Immature natural killer cell (primary cell): ENCODE results near the gene KIF3C. TPM values are rescaled to one million over a fixed set of nuclear protein-coding genes. Genes with fewer than 3 reads are reported as not detected.
"Not testable (repeated sequence)": the region's sequence is repeated elsewhere in the genome, so short reads cannot be mapped to it uniquely, and the experiment has no call there.

ENCODE experiments used
- DNase-seq, 3 donors: peaks; one replicate each; pipeline ENCODE4 v3.0.0; 2022; ENCODE audit warnings: mixed read lengths in 1 of 3
- H3K27ac Mint-ChIP-seq, 6 donors: one replicate each; pipeline ENCODE4 v1.8.0; 2020; ENCODE audit warnings: mixed read lengths in 6 of 6, mild to moderate bottlenecking in 5 of 6, inconsistent platforms in 4 of 6, moderate library complexity in 3 of 6
- H3K27me3 Mint-ChIP-seq, 3 donors: one replicate each; pipeline ENCODE4 v1.8.0; 2020 to 2021; ENCODE audit warnings: low read depth in 3 of 3, mild to moderate bottlenecking in 3 of 3, mixed read lengths in 3 of 3, moderate library complexity in 3 of 3, inconsistent platforms in 1 of 3
- H3K36me3 Mint-ChIP-seq, 3 donors: one replicate each; pipeline ENCODE4 v1.8.0; 2020; ENCODE audit warnings: mixed read lengths in 3 of 3, inconsistent platforms in 2 of 3, mild to moderate bottlenecking in 2 of 3
- H3K4me1 Mint-ChIP-seq, 2 donors: one replicate each; pipeline ENCODE4 v1.8.0; 2020; ENCODE audit warnings: inconsistent platforms in 2 of 2, mild to moderate bottlenecking in 2 of 2, mixed read lengths in 2 of 2, moderate library complexity in 1 of 2
- H3K4me3 Mint-ChIP-seq, 5 donors: one replicate each; pipeline ENCODE4 v1.8.0; 2020; ENCODE audit warnings: mild to moderate bottlenecking in 5 of 5, mixed read lengths in 5 of 5, inconsistent platforms in 3 of 5, moderate library complexity in 3 of 5
- H3K9me3 Mint-ChIP-seq, 6 donors: one replicate each; pipeline ENCODE4 v1.8.0; 2020; ENCODE audit warnings: mild to moderate bottlenecking in 6 of 6, mixed read lengths in 6 of 6, inconsistent platforms in 4 of 6, moderate library complexity in 3 of 6
- polyA plus RNA-seq, 3 donors: library from polyadenylated mRNA; unstranded; fragments of 300-500 nt; fragmentation: Illumina TruSeq; gene quantifications; one replicate each; pipeline ENCODE4 v1.2.3, GENCODE V29; 2021

KIF3C gene
- polyA plus RNA-seq: 1 to 10 TPM in 2 of 3 donors, not detected in 1; 1.6 to 2.5 TPM

GRCh38 chr2:25982273-25982967 lies at the start of gene KIF3C:
Gene KIF3C, minus strand, starts transcription at chr2:25982497. Its CDS starts 580 bp downstream, at chr2:25981917.
- DNase-seq: peak; percentile 42 to 53 (median 49)
- peak within 1 kb of the TSS; percentile 86 to 93 (median 88) for H3K4me3 Mint-ChIP-seq
- H3K4me1 Mint-ChIP-seq: peaks cover 7 to 9% of the 10 kb centered on the region in 2 donors
- H3K36me3 Mint-ChIP-seq: no peaks in the 10 kb centered on the region
- H3K27ac Mint-ChIP-seq: peak within 1 kb of the TSS in 4 of 6 donors; percentile 23 to 81 (median 47)
- H3K9me3 Mint-ChIP-seq: no peaks in the 10 kb centered on the region
- H3K27me3 Mint-ChIP-seq: peaks cover 0 to 2% (median 2%) of the 10 kb centered on the region in 3 donors

GRCh38 chr2:26028083-26028482 lies 45.8 kb upstream of the KIF3C start:
- not testable (repeated sequence) for H3K27ac Mint-ChIP-seq, H3K27me3 Mint-ChIP-seq, H3K4me3 Mint-ChIP-seq, H3K4me1 Mint-ChIP-seq, H3K36me3 Mint-ChIP-seq, DNase-seq, H3K9me3 Mint-ChIP-seq

GRCh38 chr2:26025509-26025908 lies 43.2 kb upstream of the KIF3C start:
- no peak overlapping the region for H3K27ac Mint-ChIP-seq
- no peaks in the 10 kb centered on the region for H3K4me1 Mint-ChIP-seq
- DNase-seq: no peak

GRCh38 chr2:26024260-26024659 lies 42.0 kb upstream of the KIF3C start:
- DNase-seq: no peak
- no peaks in the 10 kb centered on the region for H3K4me1 Mint-ChIP-seq
- H3K9me3 Mint-ChIP-seq: no peaks in the 10 kb centered on the region
- no peak overlapping the region for H3K27ac Mint-ChIP-seq
- peaks cover 0 to 5% (median 1%) of the 10 kb centered on the region in 3 donors for H3K27me3 Mint-ChIP-seq
- no peak overlapping the region for H3K4me3 Mint-ChIP-seq
- no peaks in the 10 kb centered on the region for H3K36me3 Mint-ChIP-seq

More at GRCh38 chr2:26025509-26025908, 43.2 kb upstream of the KIF3C start:
- H3K4me3 Mint-ChIP-seq: no peak overlapping the region
- peaks cover 0 to 5% (median 0%) of the 10 kb centered on the region in 3 donors for H3K27me3 Mint-ChIP-seq
- H3K9me3 Mint-ChIP-seq: no peaks in the 10 kb centered on the region
- H3K36me3 Mint-ChIP-seq: no peaks in the 10 kb centered on the region

- H3K4me1 Mint-ChIP-seq: no peaks in the 10 kb centered on the region
- H3K4me3 Mint-ChIP-seq: no peak overlapping the region
- no peak overlapping the region for H3K27ac Mint-ChIP-seq
- H3K36me3 Mint-ChIP-seq: no peaks in the 10 kb centered on the region
- no peaks in the 10 kb centered on the region for H3K9me3 Mint-ChIP-seq
- H3K27me3 Mint-ChIP-seq: peaks cover 0 to 3% (median 0%) of the 10 kb centered on the region in 3 donors
- no peak for DNase-seq
Observed at GRCh38 chr2:26020231-26020640, 37.9 kb upstream of the KIF3C start.

- no peaks in the 10 kb centered on the region for H3K9me3 Mint-ChIP-seq
- no peak for DNase-seq
- no peaks in the 10 kb centered on the region for H3K36me3 Mint-ChIP-seq
- H3K27me3 Mint-ChIP-seq: peaks cover 0 to 3% (median 0%) of the 10 kb centered on the region in 3 donors
- no peak overlapping the region for H3K4me3 Mint-ChIP-seq
- H3K27ac Mint-ChIP-seq: no peak overlapping the region
- H3K4me1 Mint-ChIP-seq: no peaks in the 10 kb centered on the region
Observed at GRCh38 chr2:26018184-26019055, 36.1 kb upstream of the KIF3C start.

GRCh38 chr2:26017464-26018183 lies 35.3 kb upstream of the KIF3C start:
- Mint-ChIP-seq H3K4me1 (no peaks in the 10 kb centered on the region), H3K27me3 (peaks cover 0 to 5% (median 0%) of the 10 kb centered on the region in 3 donors), H3K27ac (no peak overlapping the region), H3K36me3 (no peaks in the 10 kb centered on the region), H3K4me3 (no peak overlapping the region), H3K9me3 (no peaks in the 10 kb centered on the region)
- DNase-seq: no peak

- H3K27ac Mint-ChIP-seq, H3K27me3 Mint-ChIP-seq, H3K4me3 Mint-ChIP-seq, H3K9me3 Mint-ChIP-seq, H3K4me1 Mint-ChIP-seq, DNase-seq, H3K36me3 Mint-ChIP-seq: not testable (repeated sequence)
Observed at GRCh38 chr2:26016706-26017045, 34.4 kb upstream of the KIF3C start.

GRCh38 chr2:26016012-26016705 lies 33.9 kb upstream of the KIF3C start:
- H3K9me3 Mint-ChIP-seq: no peaks in the 10 kb centered on the region
- H3K27me3 Mint-ChIP-seq: peaks cover 0 to 5% (median 0%) of the 10 kb centered on the region in 3 donors
- H3K27ac Mint-ChIP-seq: no peak overlapping the region
- no peaks in the 10 kb centered on the region for H3K4me1 Mint-ChIP-seq
- DNase-seq: no peak
- H3K4me3 Mint-ChIP-seq: no peak overlapping the region
- no peaks in the 10 kb centered on the region for H3K36me3 Mint-ChIP-seq

- Mint-ChIP-seq H3K27ac (no peak overlapping the region), H3K4me1 (no peaks in the 10 kb centered on the region), H3K9me3 (no peaks in the 10 kb centered on the region), H3K4me3 (no peak overlapping the region), H3K27me3 (peaks cover 0 to 3% (median 0%) of the 10 kb centered on the region in 3 donors), H3K36me3 (no peaks in the 10 kb centered on the region)
- no peak for DNase-seq
Observed at GRCh38 chr2:26013668-26014067, 31.4 kb upstream of the KIF3C start.

- no peak for DNase-seq
- Mint-ChIP-seq H3K4me1 (no peaks in the 10 kb centered on the region), H3K27ac (no peak overlapping the region), H3K27me3 (peaks cover 0 to 3% (median 0%) of the 10 kb centered on the region in 3 donors), H3K9me3 (no peaks in the 10 kb centered on the region), H3K36me3 (no peaks in the 10 kb centered on the region), H3K4me3 (no peak overlapping the region)
Observed at GRCh38 chr2:26011990-26012856, 29.9 kb upstream of the KIF3C start.

- no peaks in the 10 kb centered on the region for H3K4me1 Mint-ChIP-seq
- H3K36me3 Mint-ChIP-seq: no peaks in the 10 kb centered on the region
- DNase-seq: no peak
- no peak overlapping the region for H3K27ac Mint-ChIP-seq
- peaks cover 0 to 3% (median 0%) of the 10 kb centered on the region in 3 donors for H3K27me3 Mint-ChIP-seq
- H3K9me3 Mint-ChIP-seq: no peaks in the 10 kb centered on the region
- H3K4me3 Mint-ChIP-seq: no peak overlapping the region
Observed at GRCh38 chr2:26011609-26011989, 29.3 kb upstream of the KIF3C start.

- Mint-ChIP-seq H3K4me3 (no peak overlapping the region), H3K27ac (no peak overlapping the region), H3K36me3 (no peaks in the 10 kb centered on the region), H3K9me3 (no peaks in the 10 kb centered on the region), H3K4me1 (no peaks in the 10 kb centered on the region), H3K27me3 (peaks cover 0 to 3% (median 0%) of the 10 kb centered on the region in 3 donors)
- no peak for DNase-seq
Observed at GRCh38 chr2:26010943-26011342, 28.6 kb upstream of the KIF3C start.
